ENCODE results near the gene PKDCC.
A peak's percentile ranks its signal among the peaks of the same experiment; 100 is the strongest.

- TF ChIP-seq, protein P1, sequence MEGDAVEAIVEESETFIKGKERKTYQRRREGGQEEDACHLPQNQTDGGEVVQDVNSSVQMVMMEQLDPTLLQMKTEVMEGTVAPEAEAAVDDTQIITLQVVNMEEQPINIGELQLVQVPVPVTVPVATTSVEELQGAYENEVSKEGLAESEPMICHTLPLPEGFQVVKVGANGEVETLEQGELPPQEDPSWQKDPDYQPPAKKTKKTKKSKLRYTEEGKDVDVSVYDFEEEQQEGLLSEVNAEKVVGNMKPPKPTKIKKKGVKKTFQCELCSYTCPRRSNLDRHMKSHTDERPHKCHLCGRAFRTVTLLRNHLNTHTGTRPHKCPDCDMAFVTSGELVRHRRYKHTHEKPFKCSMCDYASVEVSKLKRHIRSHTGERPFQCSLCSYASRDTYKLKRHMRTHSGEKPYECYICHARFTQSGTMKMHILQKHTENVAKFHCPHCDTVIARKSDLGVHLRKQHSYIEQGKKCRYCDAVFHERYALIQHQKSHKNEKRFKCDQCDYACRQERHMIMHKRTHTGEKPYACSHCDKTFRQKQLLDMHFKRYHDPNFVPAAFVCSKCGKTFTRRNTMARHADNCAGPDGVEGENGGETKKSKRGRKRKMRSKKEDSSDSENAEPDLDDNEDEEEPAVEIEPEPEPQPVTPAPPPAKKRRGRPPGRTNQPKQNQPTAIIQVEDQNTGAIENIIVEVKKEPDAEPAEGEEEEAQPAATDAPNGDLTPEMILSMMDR (IDR thresholded peaks at IDR 0.05) = peak; percentile 77
- TF ChIP-seq EZH2 (IDR thresholded peaks at IDR 0.05; ENCODE audit: borderline replicate concordance, insufficient read depth, low read depth, low read length, poor library complexity, severe bottlenecking) = no peak
Measured at GRCh38 chr2:42086500-42086953, 38.7 kb downstream of the PKDCC start.
